GM21723 (cell line): ENCODE results near the gene KAT5.
"Not testable (repeated sequence)": the region's sequence is repeated elsewhere in the genome, so short reads cannot be mapped to it uniquely, and the experiment has no call there.

Experiments
- ATAC-seq: cut with Tn5 transposase; IDR thresholded peaks from one replicate; pipeline ENCODE4 v1.9.1; 2021; ENCODE audit warnings: mild to moderate bottlenecking, moderate library complexity; ENCODE audit not compliant: unreplicated experiment

The KAT5 gene

GRCh38 chr11:65743681-65744025 is 31.6 kb downstream of the KAT5 start:
- ATAC-seq, result no peak

DNA sequence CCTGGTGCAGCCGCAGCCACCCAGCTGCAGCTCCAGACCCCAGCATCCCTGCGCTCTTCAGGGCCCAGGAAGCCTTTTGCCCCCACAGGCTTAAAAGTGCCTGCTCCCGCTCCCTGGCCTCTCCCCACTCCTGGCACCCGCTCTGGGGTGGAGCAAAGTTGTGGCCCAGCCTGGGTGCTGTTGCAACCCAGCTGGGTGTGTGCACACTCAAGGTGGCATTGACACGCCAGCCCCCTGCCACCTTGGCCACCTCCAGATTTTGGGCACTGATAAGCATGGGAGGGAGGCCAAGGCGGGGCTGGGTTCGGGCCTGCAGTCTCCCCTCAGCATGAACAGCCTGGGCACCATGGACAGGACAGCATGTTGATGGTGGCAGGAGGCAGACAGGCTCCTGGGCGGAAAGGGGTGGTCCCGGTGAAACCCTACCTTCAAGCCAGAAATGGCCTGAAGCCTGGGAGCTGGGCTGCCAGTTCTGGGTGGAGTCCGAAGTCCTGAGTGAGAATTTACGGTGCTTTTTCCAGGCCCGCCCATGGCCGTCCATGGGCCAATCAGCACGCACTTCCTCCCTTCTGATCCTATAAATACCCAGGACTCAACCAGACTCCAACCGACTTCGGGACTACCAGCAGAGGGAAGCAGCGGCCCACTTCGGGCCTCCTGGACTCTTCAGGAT is 32.1 kb downstream of the KAT5 start:
- no peak for ATAC-seq

DNA sequence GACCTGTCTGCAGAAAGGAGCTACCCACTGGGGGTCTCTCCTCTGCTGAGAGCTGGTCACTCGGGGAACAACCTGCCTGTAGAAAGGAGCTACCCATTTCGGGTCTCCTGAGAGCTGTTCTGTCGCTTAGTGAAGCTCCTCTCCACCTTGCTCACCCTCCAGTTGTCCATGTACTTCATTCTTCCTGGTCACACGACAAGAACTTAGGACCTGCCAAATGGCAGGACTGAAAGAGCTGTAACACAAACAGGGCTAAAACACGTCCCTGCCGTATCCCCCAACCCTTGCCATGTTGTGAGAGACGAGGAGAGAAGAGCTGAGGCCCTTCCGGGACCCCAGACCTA is 32.6 kb downstream of the KAT5 start:
- ATAC-seq, result no peak

DNA sequence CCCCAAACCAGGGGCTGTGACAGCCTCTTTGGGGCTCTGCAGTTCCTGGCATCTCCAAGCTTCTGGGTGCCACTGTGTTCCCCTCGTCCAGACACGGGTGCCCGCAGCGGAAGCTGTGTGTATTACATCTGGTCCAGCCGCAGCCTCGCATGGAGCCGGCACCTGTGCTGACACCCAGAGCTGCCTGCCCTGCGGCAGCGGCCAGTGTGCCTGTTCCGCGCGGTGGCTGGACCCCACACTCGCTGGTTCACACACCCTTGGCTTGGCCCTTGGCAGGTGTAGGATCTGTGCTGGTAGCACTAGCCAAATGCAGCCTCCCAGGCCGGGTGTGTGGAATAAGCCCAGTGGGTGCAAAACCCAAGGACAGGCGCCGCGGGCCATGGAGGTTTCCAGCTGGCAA is 33.0 kb downstream of the KAT5 start:
- ATAC-seq, result no peak

DNA sequence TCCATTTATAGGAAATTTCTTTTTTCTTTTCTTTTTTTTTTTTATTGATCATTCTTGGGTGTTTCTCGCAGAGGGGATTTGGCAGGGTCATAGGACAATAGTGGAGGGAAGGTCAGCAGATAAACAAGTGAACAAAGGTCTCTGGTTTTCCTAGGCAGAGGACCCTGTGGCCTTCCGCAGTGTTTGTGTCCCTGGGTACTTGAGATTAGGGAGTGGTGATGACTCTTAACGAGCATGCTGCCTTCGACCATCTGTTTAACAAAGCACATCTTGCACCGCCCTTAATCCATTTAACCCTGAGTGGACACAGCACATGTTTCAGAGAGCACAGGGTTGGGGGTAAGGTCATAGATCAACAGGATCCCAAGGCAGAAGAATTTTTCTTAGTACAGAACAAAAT is 50.1 kb downstream of the KAT5 start:
- not testable (repeated sequence) for ATAC-seq

DNA sequence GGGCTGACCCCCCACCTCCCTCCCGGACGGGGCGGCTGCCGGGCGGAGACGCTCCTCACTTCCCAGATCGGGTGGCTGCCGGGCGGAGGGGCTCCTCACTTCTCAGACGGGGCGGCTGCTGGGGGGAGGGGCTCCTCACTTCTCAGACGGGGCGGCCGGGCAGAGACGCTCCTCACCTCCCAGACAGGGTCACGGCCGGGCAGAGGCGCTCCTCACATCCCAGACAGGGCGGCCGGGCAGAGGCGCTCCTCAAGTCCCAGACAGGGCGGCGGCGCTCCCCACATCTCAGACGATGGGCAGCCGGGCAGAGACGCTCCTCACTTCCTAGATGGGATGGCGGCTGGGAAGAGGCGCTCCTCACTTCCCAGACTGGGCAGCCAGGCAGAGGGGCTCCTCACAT is 50.8 kb downstream of the KAT5 start:
- not testable (repeated sequence) for ATAC-seq

GRCh38 chr11:65764434-65764833 is 52.4 kb downstream of the KAT5 start:
- no peak for ATAC-seq

- no peak for ATAC-seq
Observed at GRCh38 chr11:65766535-65766934, 54.5 kb downstream of the KAT5 start.

GRCh38 chr11:65767406-65767805 is 55.4 kb downstream of the KAT5 start:
- ATAC-seq, result no peak

GRCh38 chr11:65767806-65768205 is 55.8 kb downstream of the KAT5 start:
- not testable (repeated sequence) for ATAC-seq
